Forelimb muscle (tissue), 1 donor: Measurements from ENCODE around the gene OBP2B. TPM values are rescaled to one million over a fixed set of nuclear protein-coding genes. Genes with fewer than 3 reads are reported as not detected.
"Not testable (repeated sequence)": the region's sequence is repeated elsewhere in the genome, so short reads cannot be mapped to it uniquely, and the experiment has no call there.

Source experiments
- DNase-seq: peaks from one replicate; pipeline ENCODE4 v3.0.0-alpha.2; 2013; ENCODE audit warnings: low read depth
- polyA plus RNA-seq: library from polyadenylated mRNA; unstranded; fragments of 120-200 nt; gene quantifications from one replicate; pipeline ENCODE4 v1.2.1, GENCODE V29; 2013; ENCODE audit not compliant: insufficient read length

OBP2B gene
- not detected for polyA plus RNA-seq

GRCh38 chr9:133208880-133209300, at the start of gene OBP2B:
Gene OBP2B, minus strand, starts transcription at chr9:133209250. Its CDS starts 51 bp downstream, at chr9:133209199.
- not testable (repeated sequence) for DNase-seq

DNA sequence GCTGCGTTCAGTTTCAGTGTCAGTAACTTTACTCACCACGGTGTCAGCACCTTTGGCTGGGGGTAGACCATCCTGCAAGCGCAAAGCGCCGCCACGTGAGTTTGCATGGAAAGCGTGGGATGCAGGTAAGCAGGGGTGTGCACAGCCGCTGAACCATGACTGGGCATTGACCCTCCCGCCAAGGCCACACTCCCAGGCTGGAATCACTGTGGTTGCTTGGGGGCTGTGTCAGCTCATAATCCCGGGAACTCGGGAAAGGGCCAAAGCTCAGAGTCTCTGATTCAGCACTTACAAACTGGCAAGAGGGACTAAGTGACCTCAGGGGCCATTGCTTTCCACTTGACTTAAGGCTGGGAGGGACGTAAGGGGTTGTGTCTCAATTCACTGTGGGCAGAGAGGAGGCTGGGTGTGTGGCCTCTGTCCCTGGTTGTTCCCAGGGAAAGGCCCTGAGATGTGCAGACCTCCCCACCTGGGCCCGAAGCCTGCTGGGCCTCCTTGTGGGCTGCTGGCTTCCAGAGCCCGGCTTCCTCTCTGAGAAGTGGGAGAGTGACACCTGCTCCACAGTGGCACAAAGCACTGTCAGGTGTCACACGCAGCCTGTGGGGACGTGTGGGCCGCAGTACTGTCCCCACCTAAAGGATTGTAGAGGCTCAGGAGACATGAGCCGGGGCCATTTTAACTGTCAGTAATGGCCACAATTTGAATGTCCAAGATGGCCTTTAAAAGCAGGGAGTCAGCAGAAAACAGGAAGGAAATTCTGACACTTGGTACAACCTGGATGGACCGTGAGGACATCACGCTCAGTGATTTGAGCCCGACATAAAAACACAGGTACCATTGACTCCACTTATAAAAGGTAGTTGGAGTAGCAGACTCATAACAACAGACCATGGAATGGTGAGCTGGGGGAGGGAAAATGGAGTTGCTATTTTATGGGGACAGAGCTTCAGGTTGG, 49.3 kb upstream of the OBP2B start:
- no peak for DNase-seq

DNA sequence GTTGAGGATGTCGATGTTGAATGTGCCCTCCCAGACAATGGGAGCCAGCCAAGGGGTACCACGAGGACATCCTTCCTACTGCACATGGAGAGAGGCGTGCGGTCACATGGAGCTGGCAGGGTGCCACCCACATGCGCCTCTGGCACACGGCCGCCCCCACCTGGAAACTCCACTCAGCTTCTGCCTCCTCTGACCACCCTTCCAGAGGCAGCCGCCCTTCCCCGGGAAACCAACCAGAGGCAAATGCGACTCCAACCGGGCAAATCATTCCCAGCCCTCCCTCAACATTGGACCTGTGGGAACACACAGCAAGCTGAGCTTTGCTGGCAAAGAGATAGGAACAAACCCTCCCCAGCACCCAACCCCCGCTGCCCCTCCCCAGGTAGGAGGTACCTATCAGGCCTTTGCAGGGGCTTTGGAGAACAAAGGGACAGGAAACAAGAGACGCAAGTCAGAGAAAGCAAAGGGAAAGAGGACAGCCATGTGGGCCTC, 48.5 kb upstream of the OBP2B start:
- DNase-seq: no peak

DNA sequence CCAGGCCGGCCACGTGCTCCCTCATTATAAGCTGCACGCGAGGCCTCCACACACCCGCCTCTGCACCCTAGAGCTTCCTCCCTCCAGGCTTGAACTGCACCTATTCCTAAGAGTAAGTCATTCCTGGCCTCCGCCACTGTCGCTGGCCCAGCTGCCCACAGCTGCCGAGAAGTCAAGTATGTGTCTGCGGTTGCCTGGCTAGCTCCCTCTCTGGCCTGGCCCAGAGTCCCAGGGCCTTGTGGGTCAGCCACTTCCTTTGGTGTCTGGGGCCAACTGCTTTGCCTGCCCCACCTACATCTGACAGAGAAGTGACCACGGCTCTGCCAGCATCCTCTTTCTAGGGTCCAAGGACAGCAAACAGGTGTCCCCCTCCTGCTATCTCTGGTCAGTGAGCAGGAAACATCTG, 47.6 kb upstream of the OBP2B start:
- DNase-seq: no peak

- DNase-seq: no peak
These were observed 47.0 kb upstream of the OBP2B start for GRCh38 chr9:133256136-133256461.

- DNase-seq: no peak
These were observed 46.5 kb upstream of the OBP2B start for GRCh38 chr9:133255371-133256135.

- DNase-seq: no peak
These were observed 45.4 kb upstream of the OBP2B start for GRCh38 chr9:133254471-133254870.

- no peak for DNase-seq
These were observed 44.2 kb upstream of the OBP2B start for GRCh38 chr9:133253268-133253667.

DNA sequence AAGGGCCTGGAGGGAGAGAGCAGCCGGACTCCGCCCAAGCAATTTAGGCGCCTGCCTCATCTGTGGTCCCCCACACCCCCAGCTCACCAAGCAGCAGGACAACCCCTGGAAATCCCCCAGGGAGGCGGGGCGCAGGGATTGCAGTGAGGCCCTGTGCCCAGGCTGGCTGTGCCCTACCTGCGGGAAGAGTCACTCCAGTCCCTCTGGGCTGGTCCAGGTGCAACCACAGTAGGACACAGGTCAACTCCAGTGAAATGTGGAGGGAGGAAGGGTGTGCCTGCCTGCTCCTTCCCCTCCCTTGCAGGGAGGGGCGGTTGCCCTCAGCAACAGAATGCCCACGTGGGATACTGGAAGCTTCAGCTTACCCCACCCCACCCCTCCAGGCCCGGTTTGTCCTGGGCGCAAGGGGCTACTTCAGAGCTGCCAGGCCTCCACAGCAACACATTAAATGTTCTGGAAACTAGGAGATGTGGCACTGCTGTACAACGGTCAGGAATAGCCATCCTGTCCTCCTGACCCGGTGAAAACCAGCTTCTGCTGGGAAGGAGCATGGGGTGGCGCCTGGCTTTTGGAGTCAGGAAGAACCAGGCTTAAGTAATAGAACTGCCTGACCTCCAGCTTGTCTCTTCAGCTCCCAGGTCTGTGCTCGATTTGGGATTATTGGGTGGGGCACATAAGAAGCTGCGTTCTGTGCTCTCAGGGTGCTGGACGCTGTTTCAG, 43.4 kb upstream of the OBP2B start:
- no peak for DNase-seq

- DNase-seq: no peak
These were observed 42.7 kb upstream of the OBP2B start for GRCh38 chr9:133251773-133252172.

- DNase-seq: not testable (repeated sequence)
These were observed 42.2 kb upstream of the OBP2B start for GRCh38 chr9:133251221-133251620.

DNA sequence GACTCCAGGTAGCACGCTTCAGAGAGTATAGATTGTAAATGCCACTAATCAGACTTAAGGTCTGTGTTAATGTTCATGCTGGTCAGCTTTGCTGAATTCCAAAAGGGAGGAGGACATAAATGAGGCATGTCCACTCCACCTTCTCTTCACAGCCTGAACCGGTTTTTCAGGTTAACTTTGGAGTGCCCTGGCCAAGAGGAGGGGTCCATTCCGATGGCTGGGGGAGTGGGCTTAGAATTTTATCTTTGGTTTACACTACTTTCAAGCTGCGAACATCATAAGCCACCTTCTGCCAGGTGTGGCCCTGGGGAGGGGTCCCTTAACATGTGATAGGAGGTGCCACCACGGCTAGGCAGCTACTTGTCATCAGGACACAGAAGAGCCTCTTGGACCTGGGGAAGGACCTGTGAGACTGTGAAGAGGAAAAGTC, 41.7 kb upstream of the OBP2B start:
- no peak for DNase-seq

DNA sequence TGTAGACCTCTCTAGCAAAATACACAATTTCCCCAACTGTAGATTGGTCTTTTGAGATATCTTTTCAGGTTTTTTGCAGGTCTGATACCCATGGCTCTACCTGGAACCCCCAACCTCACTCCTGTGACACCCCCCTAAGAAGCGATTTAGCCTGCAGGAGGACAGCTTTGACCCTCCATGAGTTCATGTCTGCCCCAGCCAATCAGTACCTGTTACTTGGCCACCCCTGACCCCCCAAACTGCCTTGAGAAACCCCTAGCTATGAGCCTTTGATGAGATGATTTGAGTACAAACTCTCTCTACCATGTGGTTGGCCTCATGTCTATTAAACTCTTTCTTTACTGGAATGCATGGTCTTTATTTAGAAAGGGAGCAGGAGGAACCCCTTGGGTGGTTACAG, 40.3 kb upstream of the OBP2B start:
- no peak for DNase-seq

- no peak for DNase-seq
These were observed 39.8 kb upstream of the OBP2B start for GRCh38 chr9:133248726-133249295.

DNA sequence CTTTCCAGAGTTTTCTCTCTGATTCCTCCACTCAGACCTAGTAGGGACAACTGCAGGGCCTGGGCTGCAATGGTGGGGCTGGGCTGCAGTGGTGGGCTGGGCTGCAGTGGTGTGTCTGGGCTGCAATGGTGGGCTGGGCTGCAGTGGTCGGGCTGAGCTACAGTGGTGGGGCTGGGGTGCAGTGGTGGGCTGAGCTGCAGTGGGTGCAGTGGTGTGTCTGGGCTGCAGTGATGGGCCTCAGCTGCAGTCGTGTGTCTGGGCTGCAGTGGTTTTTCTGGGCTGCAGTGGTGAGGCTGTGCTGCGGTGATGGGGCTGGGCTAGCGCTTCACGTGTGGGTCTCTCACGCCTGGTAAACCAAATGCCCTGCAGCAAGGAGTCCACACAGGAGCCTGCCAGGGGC, 38.6 kb upstream of the OBP2B start:
- no peak for DNase-seq

DNA sequence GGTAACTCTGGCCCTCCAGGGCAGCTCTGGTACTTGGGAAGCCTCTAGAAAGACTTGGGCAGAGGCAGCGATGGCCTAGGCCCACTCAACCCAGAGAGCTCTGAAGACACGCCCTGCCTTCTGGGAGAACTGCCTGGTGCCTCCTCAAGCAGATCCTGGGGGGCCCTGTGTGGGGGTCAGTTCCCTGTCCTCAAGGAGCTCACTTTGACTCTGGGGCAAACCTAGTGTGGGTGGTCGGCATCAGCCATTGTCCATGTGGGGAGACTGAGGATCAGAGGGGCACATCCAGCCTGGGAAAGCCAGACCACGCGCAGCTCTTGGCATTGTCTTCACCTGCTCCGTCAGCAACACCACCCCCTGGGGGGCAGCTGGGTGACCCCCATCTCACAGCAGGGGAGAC, 37.9 kb upstream of the OBP2B start:
- no peak for DNase-seq

GRCh38 chr9:133246562-133246961, 37.5 kb upstream of the OBP2B start:
- no peak for DNase-seq

- DNase-seq: no peak
These were observed 33.9 kb upstream of the OBP2B start for GRCh38 chr9:133242991-133243390.

- DNase-seq: no peak
These were observed 33.2 kb upstream of the OBP2B start for GRCh38 chr9:133242241-133242640.

DNA sequence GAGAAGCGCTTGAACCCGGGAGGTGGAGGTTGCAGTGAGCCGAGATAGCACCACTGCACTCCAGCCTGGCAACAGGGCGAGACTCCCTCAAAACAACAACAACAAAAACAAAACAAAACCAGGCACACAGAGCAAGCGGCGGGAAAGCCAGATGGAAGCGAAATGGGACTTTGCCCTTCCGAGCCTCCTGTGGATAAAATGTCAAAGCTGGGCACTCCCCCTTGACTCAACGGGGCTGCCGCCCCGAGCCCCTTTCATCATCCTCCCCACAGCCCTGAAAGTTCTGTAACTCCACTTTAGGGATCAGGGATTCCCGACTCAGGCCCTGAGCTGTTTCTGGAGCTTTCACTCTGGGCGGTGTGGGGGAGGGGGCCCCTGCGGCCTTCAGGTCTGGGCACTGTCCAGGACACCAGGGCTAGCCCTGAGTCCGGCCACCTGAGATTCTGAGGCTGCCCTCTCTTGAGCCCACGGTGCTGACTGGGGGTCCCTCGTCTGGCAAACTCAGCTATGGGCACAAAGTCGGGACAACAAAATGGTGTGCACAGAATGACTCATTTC, 30.6 kb upstream of the OBP2B start:
- no peak for DNase-seq

- no peak for DNase-seq
These were observed 29.9 kb upstream of the OBP2B start for GRCh38 chr9:133238851-133239532.
